ENCODE results near the gene LPIN1.

DNA sequence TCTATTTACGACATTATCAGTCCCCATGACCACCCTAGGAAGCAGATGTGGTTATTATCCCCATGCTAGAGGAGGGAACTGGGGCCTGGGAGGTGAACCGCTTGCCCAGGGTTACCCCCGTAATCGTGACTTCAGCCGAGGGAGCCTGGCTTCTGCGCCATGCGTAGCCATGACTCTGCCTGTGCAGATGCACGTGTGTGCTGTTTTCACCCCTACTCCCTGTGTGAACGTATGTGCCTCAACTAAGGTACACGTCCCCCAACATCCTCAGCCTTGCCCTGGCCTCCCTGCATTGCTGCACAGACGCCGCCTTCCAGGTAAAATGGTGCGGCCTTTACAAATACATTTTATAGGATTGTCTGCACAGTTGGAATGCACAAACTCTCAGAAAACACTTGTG is 40.2 kb downstream of the LPIN1 start:
- no peak for TF ChIP-seq POLR2A (IDR thresholded peaks at IDR 0.05)
- TF ChIP-seq, protein P1, sequence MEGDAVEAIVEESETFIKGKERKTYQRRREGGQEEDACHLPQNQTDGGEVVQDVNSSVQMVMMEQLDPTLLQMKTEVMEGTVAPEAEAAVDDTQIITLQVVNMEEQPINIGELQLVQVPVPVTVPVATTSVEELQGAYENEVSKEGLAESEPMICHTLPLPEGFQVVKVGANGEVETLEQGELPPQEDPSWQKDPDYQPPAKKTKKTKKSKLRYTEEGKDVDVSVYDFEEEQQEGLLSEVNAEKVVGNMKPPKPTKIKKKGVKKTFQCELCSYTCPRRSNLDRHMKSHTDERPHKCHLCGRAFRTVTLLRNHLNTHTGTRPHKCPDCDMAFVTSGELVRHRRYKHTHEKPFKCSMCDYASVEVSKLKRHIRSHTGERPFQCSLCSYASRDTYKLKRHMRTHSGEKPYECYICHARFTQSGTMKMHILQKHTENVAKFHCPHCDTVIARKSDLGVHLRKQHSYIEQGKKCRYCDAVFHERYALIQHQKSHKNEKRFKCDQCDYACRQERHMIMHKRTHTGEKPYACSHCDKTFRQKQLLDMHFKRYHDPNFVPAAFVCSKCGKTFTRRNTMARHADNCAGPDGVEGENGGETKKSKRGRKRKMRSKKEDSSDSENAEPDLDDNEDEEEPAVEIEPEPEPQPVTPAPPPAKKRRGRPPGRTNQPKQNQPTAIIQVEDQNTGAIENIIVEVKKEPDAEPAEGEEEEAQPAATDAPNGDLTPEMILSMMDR (IDR thresholded peaks at IDR 0.05): no peak

Data from breast epithelium (tissue), 3 donors.